ENCODE measurements around the gene GOSR1. TPM values are rescaled to one million over a fixed set of nuclear protein-coding genes. Genes with fewer than 3 reads are reported as not detected.

The GOSR1 gene
- total RNA-seq, 2 experiments from 2014 or later: 45.3 to 49.3 TPM

- peaks cover 17% of the 10 kb centered on the region for H3K4me1 Mint-ChIP-seq
- H3K36me3 Mint-ChIP-seq: peaks cover 2% of the 10 kb centered on the region
- H3K27ac Mint-ChIP-seq: no peak overlapping the region
- CTCF ChIA-PET: no interaction called here
- no peaks in the 10 kb centered on the region for H3K27me3 Mint-ChIP-seq
- DNase-seq: no peak
- H3K9me3 Mint-ChIP-seq (ENCODE audit: low read depth): no peaks in the 10 kb centered on the region
- no peak overlapping the region for H3K4me3 Mint-ChIP-seq
- ATAC-seq: no peak
These were observed 4.8 kb upstream of the GOSR1 start for GRCh38 chr17:30472238-30472890.

- H3K4me3 Mint-ChIP-seq: no peak overlapping the region
- DNase-seq (no peak), ATAC-seq (no peak)
- H3K27ac Mint-ChIP-seq: no peak overlapping the region
- H3K27me3 Mint-ChIP-seq: no peaks in the 10 kb centered on the region
- H3K4me1 Mint-ChIP-seq: peaks cover 32% of the 10 kb centered on the region
- H3K9me3 Mint-ChIP-seq (ENCODE audit: low read depth): no peaks in the 10 kb centered on the region
- CTCF ChIA-PET: interaction anchor here (0.8 to 2.5 kb wide), 3 partner anchors 9 to 244 kb away, joined by 3 to 9 read pairs (median 7); no protein-coding TSS in a partner anchor
- H3K36me3 Mint-ChIP-seq: peaks cover 13% of the 10 kb centered on the region
These were observed 2.0 kb upstream of the GOSR1 start for GRCh38 chr17:30475206-30475605.

- Mint-ChIP-seq H3K27me3 (no peaks in the 10 kb centered on the region), H3K27ac (peak overlapping the region; percentile 96), H3K4me3 (peak overlapping the region; percentile 94), H3K36me3 (peaks cover 20% of the 10 kb centered on the region), H3K4me1 (peaks cover 38% of the 10 kb centered on the region), H3K9me3 (ENCODE audit: low read depth) (no peaks in the 10 kb centered on the region)
- CTCF ChIA-PET: interaction anchor here (0.7 to 3.3 kb wide), 24 partner anchors 8 to 352 kb away, joined by 3 to 27 read pairs (median 4); no protein-coding TSS in a partner anchor
- peak; percentile 50 for DNase-seq
- ATAC-seq: peak; percentile 28
These were observed 504 bp upstream of the GOSR1 start for GRCh38 chr17:30476726-30477082.

- CTCF ChIA-PET: interaction anchor here (0.6 to 3.3 kb wide), 14 partner anchors 11 to 373 kb away, joined by 3 to 27 read pairs (median 6); no protein-coding TSS in a partner anchor
- ATAC-seq (peak; percentile 20), DNase-seq (peak; percentile 41)
- no peaks in the 10 kb centered on the region for H3K27me3 Mint-ChIP-seq
- peak overlapping the region; percentile 96 for H3K27ac Mint-ChIP-seq
- peaks cover 38% of the 10 kb centered on the region for H3K4me1 Mint-ChIP-seq
- H3K9me3 Mint-ChIP-seq (ENCODE audit: low read depth): no peaks in the 10 kb centered on the region
- H3K4me3 Mint-ChIP-seq: peak overlapping the region; percentile 94
- H3K36me3 Mint-ChIP-seq: peaks cover 23% of the 10 kb centered on the region
These were observed 537 bp downstream of the GOSR1 start for GRCh38 chr17:30477774-30478115.

- DNase-seq: no peak
- H3K36me3 Mint-ChIP-seq: peaks cover 59% of the 10 kb centered on the region
- no peak for ATAC-seq
- H3K27ac Mint-ChIP-seq: peak overlapping the region; percentile 15
- H3K4me3 Mint-ChIP-seq: no peak overlapping the region
- CTCF ChIA-PET: interaction anchor here (0.6 kb wide), 1 partner anchor 234 kb away, joined by 3 read pairs; no protein-coding TSS in a partner anchor
- no peaks in the 10 kb centered on the region for H3K27me3 Mint-ChIP-seq
- H3K4me1 Mint-ChIP-seq: peaks cover 21% of the 10 kb centered on the region
- H3K9me3 Mint-ChIP-seq (ENCODE audit: low read depth): no peaks in the 10 kb centered on the region
These were observed 5.3 kb downstream of the GOSR1 start for GRCh38 chr17:30482555-30482954.

- Mint-ChIP-seq H3K9me3 (ENCODE audit: low read depth) (no peaks in the 10 kb centered on the region), H3K27me3 (no peaks in the 10 kb centered on the region), H3K4me1 (peaks cover 15% of the 10 kb centered on the region), H3K27ac (no peak overlapping the region), H3K4me3 (no peak overlapping the region), H3K36me3 (peaks cover 59% of the 10 kb centered on the region)
- DNase-seq (no peak), ATAC-seq (no peak)
- CTCF ChIA-PET: no interaction called here
These were observed 6.0 kb downstream of the GOSR1 start for GRCh38 chr17:30483159-30483558.

- CTCF ChIA-PET: interaction anchor here (1.3 to 1.8 kb wide), 2 partner anchors 17 to 19 kb away, joined by 3 to 4 read pairs; partner anchors contain the start of gene GOSR1
- H3K27me3 Mint-ChIP-seq: no peaks in the 10 kb centered on the region
- DNase-seq: no peak
These were observed 16.6 kb downstream of the GOSR1 start for GRCh38 chr17:30493780-30494179.

GRCh38 chr17:30495586-30495985 is 18.4 kb downstream of the GOSR1 start:
- Mint-ChIP-seq H3K4me3 (no peak overlapping the region), H3K27me3 (no peaks in the 10 kb centered on the region), H3K27ac (no peak overlapping the region), H3K9me3 (ENCODE audit: low read depth) (no peaks in the 10 kb centered on the region), H3K36me3 (peaks cover 64% of the 10 kb centered on the region), H3K4me1 (peaks cover 4% of the 10 kb centered on the region)
- no peak for ATAC-seq
- CTCF ChIA-PET: interaction anchor here (1.3 kb wide), 1 partner anchor 155 kb away, joined by 3 read pairs; no protein-coding TSS in a partner anchor
- DNase-seq: no peak

More at GRCh38 chr17:30493780-30494179, 16.6 kb downstream of the GOSR1 start:
- Mint-ChIP-seq H3K27ac (no peak overlapping the region), H3K4me1 (no peaks in the 10 kb centered on the region), H3K36me3 (peaks cover 60% of the 10 kb centered on the region), H3K9me3 (ENCODE audit: low read depth) (no peaks in the 10 kb centered on the region), H3K4me3 (no peak overlapping the region)
- ATAC-seq: no peak

GRCh38 chr17:30503558-30503957 is 26.4 kb downstream of the GOSR1 start:
- Mint-ChIP-seq H3K27ac (no peak overlapping the region), H3K9me3 (ENCODE audit: low read depth) (no peaks in the 10 kb centered on the region), H3K4me3 (no peak overlapping the region), H3K27me3 (no peaks in the 10 kb centered on the region), H3K4me1 (peaks cover 12% of the 10 kb centered on the region), H3K36me3 (peaks cover 47% of the 10 kb centered on the region)
- DNase-seq (no peak), ATAC-seq (no peak)
- CTCF ChIA-PET: no interaction called here

GRCh38 chr17:30505868-30506417 is 28.7 kb downstream of the GOSR1 start:
- no peak for ATAC-seq
- CTCF ChIA-PET: interaction anchor here (1.1 to 1.7 kb wide), 2 partner anchors 29 to 192 kb away, joined by 3 read pairs; partner anchors contain the start of gene GOSR1
- H3K36me3 Mint-ChIP-seq: peaks cover 33% of the 10 kb centered on the region
- no peak overlapping the region for H3K27ac Mint-ChIP-seq
- H3K4me1 Mint-ChIP-seq: peaks cover 8% of the 10 kb centered on the region
- no peaks in the 10 kb centered on the region for H3K9me3 Mint-ChIP-seq (ENCODE audit: low read depth)
- DNase-seq: no peak
- no peaks in the 10 kb centered on the region for H3K27me3 Mint-ChIP-seq
- H3K4me3 Mint-ChIP-seq: no peak overlapping the region

- Mint-ChIP-seq H3K36me3 (peaks cover 29% of the 10 kb centered on the region), H3K4me3 (no peak overlapping the region), H3K4me1 (peaks cover 8% of the 10 kb centered on the region), H3K27ac (no peak overlapping the region), H3K9me3 (ENCODE audit: low read depth) (no peaks in the 10 kb centered on the region), H3K27me3 (no peaks in the 10 kb centered on the region)
- no peak for ATAC-seq
- CTCF ChIA-PET: interaction anchor here (1.1 to 1.7 kb wide), 2 partner anchors 29 to 191 kb away, joined by 3 read pairs; partner anchors contain the start of gene GOSR1
- no peak for DNase-seq
These were observed 29.3 kb downstream of the GOSR1 start for GRCh38 chr17:30506481-30506880.

GRCh38 chr17:30513346-30513745 is 36.1 kb downstream of the GOSR1 start:
- Mint-ChIP-seq H3K9me3 (ENCODE audit: low read depth) (no peaks in the 10 kb centered on the region), H3K27ac (no peak overlapping the region), H3K36me3 (peaks cover 23% of the 10 kb centered on the region), H3K4me3 (no peak overlapping the region), H3K4me1 (no peaks in the 10 kb centered on the region), H3K27me3 (no peaks in the 10 kb centered on the region)
- DNase-seq (no peak), ATAC-seq (no peak)
- CTCF ChIA-PET: interaction anchor here (1.3 kb wide), 1 partner anchor 37 kb away, joined by 4 read pairs; no protein-coding TSS in a partner anchor

GRCh38 chr17:30514895-30515596 is 37.8 kb downstream of the GOSR1 start:
- Mint-ChIP-seq H3K36me3 (peaks cover 26% of the 10 kb centered on the region), H3K27ac (no peak overlapping the region), H3K4me3 (no peak overlapping the region), H3K4me1 (peaks cover 7% of the 10 kb centered on the region), H3K9me3 (ENCODE audit: low read depth) (no peaks in the 10 kb centered on the region), H3K27me3 (no peaks in the 10 kb centered on the region)
- CTCF ChIA-PET: no interaction called here
- ATAC-seq: no peak
- no peak for DNase-seq
